T47D (cell line): Measurements from ENCODE around the gene BECN2.
A peak's percentile ranks its signal among the peaks of the same experiment; 100 is the strongest.

ENCODE experiments used
- DNase-seq, 2 experiments: peaks; one replicate each; pipeline versions ENCODE4 v3.0.0 to v3.0.0-alpha.2; 2011 to 2012; ENCODE audit warnings: low read depth in 1 of 2, low spot score in 1 of 2
- JUND ChIP-seq: IDR thresholded peaks from 2 replicates; pipeline ENCODE4 v1.6.1; 2012; ENCODE audit warnings: low read depth
- in situ Hi-C: cut with HindIII; loops from 2 replicates; pipeline ENCODE4 v1.10.0; 2016; ENCODE audit warnings: low sequenced_read_pairs, low pct_unique_long_range_greater_than_20kb

BECN2 gene

DNA sequence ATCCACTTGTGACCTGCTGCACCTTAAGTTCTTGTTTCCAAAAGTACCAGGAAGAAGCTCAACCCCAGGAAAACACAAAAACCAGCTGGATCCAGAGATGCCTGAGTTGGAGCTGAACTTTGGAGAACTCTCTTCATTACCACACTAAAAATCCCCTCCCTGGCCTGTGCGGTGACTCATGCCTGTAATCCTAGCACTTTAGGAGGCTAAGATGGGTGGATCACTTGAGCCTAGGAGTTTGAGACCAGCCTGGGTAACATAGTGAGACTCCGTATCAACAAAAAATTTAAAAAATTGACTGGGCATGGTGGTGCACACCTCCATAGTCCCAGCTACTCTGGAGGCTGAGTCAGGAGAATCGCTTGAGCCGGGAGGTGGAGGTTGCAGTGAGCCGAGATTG is 35.2 kb downstream of the BECN2 start:
- no peak for DNase-seq
- in situ Hi-C loops, result no loop called here
- TF ChIP-seq JUND, result no peak

DNA sequence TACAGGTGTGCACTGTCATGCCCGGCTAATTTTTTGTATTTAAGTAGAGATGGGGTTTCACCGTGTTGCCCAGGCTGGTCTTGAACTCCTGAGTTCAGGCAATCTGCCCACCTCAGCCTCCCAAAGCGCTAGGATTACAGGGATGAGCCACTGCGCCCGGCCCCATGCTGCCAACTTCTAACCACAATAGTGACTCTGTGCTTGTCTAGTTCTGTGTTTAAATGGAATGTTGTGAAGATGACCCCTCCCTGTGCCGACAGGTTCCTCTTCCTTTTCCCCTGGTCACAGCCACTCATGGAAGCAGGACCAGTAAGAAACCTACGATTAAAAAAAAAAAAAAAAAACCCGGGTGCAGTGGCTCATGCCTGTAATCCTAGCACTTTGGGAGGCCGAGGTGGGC is 36.6 kb downstream of the BECN2 start:
- DNase-seq, result no peak
- in situ Hi-C loops, result no loop called here
- TF ChIP-seq JUND, result no peak

DNA sequence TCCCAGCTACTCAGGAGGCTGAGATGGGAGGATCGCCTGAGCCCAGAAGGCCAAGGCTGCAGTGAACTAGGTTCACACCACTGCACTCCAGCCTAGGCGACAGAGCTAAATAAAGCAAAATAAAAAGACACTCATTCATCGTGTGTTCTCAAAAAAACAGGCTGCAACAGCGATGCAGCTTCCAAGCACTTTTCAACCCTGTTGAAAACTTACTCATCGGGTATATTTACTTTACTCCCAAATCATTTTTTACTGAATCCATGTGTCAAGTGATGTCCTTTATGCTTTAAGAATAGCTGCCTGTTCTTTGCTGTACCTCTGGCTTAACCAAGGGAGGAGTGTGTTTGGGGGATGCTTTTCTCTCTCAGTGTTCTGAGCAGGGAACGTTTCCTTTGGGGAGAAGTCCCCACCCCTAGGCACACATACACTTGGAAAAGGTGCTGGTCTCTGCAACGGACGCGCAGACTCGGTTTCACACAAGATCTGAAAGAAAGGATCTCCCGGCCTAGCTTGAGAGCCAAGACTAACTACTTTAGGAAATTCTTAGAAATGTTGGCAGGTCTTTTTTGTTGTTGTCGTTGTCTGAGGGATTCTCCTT is 39.9 kb downstream of the BECN2 start:
- TF ChIP-seq JUND, result no peak
- no peak for DNase-seq
- in situ Hi-C loops, result no loop called here

DNA sequence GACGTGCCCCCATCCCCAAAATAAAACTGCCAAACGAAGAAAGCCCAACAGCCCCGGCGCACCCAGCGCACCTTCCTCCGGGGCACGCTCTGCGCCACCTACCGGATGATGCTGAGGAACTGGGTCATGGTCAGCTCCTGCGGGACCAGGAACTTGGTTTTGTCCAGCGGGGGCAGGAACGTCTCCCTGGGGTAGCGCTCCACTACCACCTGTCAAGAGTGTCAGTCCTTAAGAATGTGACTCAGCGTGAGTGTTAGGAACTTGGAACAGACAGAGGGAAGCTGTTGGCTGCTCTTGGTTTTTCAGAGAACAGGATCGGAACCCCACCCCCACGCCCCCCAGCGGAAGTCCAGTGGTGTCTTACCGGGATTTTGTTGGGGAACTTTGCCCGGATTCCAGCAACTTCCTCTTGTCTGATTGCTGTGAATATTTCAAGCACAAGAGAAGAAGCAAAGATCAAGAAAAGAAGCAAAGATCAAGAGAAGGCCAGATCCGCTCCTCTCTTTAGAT is 40.9 kb downstream of the BECN2 start:
- DNase-seq, result peak; percentile 61 to 76
- in situ Hi-C loops, result no loop called here
- TF ChIP-seq JUND, result no peak

DNA sequence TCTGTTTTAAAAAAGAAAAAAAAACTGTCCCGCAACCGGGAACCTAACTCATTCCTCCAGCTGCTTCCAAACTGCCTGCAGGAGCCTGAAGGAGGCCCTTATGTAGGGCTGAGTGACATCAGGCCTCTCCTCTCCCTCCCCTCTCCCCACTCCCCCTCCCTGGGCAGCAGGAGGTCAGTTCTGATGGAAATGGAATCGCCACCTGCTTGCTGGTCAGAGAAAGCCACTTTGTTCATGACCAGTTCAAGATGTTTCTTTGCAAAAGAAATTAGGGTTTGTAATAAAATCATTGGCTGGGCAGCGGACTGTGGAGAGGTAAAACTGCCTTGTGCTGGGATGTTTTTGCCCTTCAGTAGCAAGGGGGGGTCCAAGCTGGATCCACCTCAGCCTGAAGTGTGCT is 41.5 kb downstream of the BECN2 start, which contains the start of gene MAP1LC3C:
MAP1LC3C (minus strand) TSS at position 73 of the 400 bp plus-strand sequence. CDS start 90 bp downstream, outside the sequence.
- no peak for DNase-seq
- in situ Hi-C loops, result no loop called here
- no peak for TF ChIP-seq JUND

DNA sequence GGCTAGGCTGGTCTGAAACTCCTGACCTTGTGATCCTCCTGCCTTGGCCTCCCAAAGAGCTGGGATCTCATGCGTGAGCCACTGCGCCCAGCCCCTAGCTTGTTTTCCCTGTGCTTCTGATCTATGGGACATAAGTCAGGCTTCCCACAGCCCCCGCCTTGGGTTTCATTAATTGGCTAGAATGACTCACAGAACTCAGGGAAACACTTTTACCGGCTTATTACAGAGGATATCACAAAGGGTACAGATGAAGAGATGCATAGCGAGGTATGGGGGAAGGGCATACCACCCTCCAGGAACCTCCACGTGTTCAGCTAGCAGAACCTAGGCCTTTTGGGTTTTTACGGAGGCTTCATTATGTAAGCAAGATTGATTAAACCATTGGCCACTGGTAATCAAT is 42.9 kb downstream of the BECN2 start:
- in situ Hi-C loops, result no loop called here
- DNase-seq, result no peak
- no peak for TF ChIP-seq JUND

DNA sequence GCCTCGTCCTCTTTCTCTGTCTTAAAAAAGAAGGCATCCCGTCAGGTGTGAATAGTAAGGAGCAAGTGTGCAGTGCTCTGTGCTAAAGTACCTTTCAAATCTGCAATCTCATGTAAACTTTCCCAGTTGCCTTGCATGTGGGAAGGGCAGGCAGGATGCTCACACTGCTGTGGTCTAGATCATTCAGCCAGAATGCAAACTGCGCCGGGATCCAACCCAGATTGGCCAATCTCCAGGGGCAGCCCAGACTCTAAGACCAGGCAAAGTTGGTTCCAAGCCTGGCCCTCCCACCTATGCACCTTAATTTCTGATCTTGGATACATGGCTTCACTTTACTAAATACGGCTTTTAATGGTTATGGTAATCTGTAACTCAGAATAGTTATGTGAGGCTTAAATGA is 44.5 kb downstream of the BECN2 start:
- TF ChIP-seq JUND, result no peak
- DNase-seq, result no peak
- in situ Hi-C loops, result no loop called here

DNA sequence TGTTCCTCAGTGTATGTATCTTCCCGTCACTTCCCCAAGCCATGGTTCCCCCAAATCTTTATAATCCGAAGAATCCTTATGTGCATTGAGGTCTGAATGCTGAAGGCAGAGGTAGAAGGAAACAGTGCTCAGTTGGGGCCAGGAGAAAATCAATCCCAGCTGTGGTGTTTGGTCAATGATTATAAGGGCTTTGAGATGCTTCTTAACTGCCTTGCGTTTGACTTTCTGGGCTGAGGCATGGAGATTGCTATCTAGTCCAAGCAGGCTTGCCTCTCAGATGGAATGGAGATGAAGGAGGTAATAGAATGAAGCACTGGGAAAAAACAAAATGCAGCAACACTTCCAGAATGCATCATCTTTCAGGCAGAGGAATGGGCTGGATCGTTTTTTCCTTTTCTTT is 44.9 kb downstream of the BECN2 start:
- no peak for TF ChIP-seq JUND
- DNase-seq, result no peak
- in situ Hi-C loops, result no loop called here

DNA sequence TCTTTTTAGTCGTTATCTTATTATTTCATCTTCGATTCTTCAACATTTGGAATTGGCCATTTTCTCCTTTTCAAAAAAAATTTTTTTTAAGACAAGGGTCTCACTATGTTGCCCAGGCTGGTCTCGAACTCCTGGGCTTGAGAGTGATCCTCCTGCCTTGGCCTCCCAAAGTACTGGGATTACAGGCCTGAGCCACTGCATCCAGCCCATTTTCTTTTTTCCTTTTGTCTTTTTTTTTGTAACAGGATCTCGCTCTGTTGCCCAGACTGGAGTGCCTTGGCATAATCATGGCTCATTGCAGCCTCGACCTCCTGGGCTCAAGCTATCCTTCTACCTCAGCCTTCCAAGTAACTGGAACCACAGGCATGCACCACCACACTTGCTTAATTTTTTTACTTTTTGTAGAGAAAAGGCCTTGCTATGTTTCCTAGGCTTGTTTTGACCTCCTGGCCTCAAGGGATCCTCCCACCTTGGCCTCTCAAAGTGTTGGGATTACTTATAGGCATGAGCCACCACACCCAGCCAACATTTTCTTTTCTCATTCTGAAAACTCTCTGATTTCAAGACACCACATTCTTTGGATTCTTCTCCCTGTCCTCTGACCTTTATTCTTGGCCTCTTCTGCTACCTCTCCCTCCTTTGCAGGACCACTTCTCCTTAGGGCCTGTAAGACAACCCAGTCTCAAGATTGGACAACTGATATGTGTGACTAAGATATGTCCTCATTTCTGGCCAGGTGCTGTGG is 47.4 kb downstream of the BECN2 start:
- DNase-seq, result no peak
- in situ Hi-C loops, result no loop called here
- TF ChIP-seq JUND, result no peak

DNA sequence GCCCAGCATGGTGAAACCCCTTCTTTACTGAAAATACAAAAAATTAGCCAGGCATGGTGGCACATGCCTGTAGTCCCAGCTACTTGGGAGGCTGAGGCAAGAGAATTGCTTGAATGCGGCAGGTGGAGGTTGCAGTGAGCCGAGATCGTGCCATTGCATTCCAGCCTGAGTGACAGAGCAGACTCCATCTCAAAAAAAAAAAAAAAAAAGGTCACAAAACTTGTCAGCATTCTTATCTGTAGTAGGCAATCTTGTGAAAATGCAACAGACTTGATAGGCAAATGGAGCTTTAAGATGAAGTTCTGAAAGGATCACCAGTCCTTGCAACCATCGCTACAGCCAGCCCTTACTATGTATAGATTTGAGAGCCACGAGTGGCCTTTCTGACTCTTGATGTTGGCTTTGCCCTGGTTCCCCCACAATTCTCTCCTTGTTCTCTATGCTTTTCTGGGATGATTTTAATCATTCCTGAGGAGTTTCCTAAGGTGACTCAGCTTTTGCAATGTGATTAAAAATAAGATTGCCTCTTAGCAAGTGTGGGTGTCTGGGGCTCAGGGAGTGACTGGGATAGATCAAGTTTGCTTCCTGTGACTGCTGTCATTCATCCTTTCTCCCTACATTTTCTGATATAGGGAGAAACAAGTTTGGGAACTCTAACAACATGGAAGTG is 48.4 kb downstream of the BECN2 start:
- no peak for DNase-seq
- in situ Hi-C loops, result no loop called here
- TF ChIP-seq JUND, result no peak

DNA sequence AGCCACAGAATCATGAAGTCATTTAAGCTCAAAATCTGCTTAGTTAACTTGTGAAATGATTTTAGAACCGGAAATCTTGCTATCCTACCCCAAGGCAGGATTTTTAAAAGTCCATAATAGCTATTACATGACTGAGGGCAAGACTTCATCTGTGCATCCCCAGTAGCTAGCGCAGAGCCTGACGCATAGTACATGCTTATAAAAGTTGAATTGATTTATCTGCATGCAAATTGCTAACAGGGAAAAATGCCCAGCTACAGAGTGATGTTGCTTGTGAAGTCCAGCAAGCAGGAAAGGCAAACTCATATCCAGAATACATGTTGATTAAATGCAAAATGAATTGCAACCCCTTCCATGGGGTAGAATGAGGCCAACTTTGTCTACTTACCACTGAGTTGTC is 49.4 kb downstream of the BECN2 start:
- in situ Hi-C loops, result no loop called here
- no peak for TF ChIP-seq JUND
- no peak for DNase-seq
